GM23248 (cell line): ENCODE measurements around the gene ADGRF5.
"Not testable (repeated sequence)": the region's sequence is repeated elsewhere in the genome, so short reads cannot be mapped to it uniquely, and the experiment has no call there.

Experiments
- EZH2 ChIP-seq: fragments of 200-600 bp; sonication (generic); IDR thresholded peaks from 2 replicates; pipeline ENCODE4 v1.6.1; 2018; ENCODE audit warnings: antibody characterized with exemption, mild to moderate bottlenecking; ENCODE audit not compliant: insufficient read depth, poor library complexity, severe bottlenecking
- EZH2phosphoT487 ChIP-seq: fragments of 200-600 bp; sonication (generic); IDR thresholded peaks from 2 replicates; pipeline ENCODE4 v1.6.1; 2018; ENCODE audit warnings: antibody characterized with exemption, moderate library complexity, mild to moderate bottlenecking, low read depth; ENCODE audit not compliant: insufficient read depth

GRCh38 chr6:46842252-46842846, 79.4 kb downstream of the ADGRF5 start:
- not testable (repeated sequence) for TF ChIP-seq EZH2phosphoT487, EZH2
